GM19043 (cell line): ENCODE data around the gene MRGPRX4.

ENCODE experiments used
- ATAC-seq: cut with Tn5 transposase; IDR thresholded peaks from one replicate; pipeline ENCODE4 v1.9.1; 2021; ENCODE audit warnings: low read depth; ENCODE audit not compliant: unreplicated experiment

Gene MRGPRX4

GRCh38 chr11:18204771-18205170, 32.1 kb downstream of the MRGPRX4 start:
- ATAC-seq, result no peak

DNA sequence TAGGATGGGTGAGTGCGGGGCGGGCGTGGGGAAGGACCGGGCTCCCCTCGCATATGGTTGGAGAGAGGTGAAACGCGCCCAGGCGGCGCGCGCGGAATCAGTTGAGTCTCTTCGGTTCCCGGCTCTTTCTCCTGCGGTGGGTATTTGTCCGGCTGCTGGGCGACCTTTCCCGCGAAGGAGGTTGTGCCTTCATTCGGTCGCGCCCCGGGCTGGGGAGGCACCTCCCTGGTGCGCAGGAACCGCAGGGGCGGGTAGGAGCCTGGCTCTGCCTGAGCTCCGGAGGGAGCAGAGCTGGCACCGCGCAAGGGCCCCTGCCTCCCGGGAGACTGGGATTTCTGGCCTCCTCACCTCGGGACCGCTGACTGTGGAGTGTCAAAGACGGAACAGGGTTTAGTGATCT, 36.4 kb downstream of the MRGPRX4 start:
- no peak for ATAC-seq

- ATAC-seq, result no peak
Measured at GRCh38 chr11:18221274-18221876, 48.7 kb downstream of the MRGPRX4 start.

GRCh38 chr11:18222814-18223421, 50.3 kb downstream of the MRGPRX4 start:
- no peak for ATAC-seq
